GM23338 (cell line): ENCODE data around the gene ELOVL4. TPM values are rescaled to one million over a fixed set of nuclear protein-coding genes. Genes with fewer than 3 reads are reported as not detected.

Experiments
- ATAC-seq: fragments of 200-7000 bp; cut with Tn5 transposase; 3 replicates; pipeline ENCODE4 v1.9.1; 2020
- DNase-seq: peaks from one replicate; pipeline ENCODE4 v3.0.0-alpha.2; 2015; ENCODE audit warnings: low spot score
- H2AFZ ChIP-seq: fragments of 200-600 bp; sonication (generic); 2 replicates; pipeline ENCODE4 v1.8.0; 2016; ENCODE audit warnings: antibody characterized with exemption, mild to moderate bottlenecking, moderate library complexity
- H3F3A ChIP-seq: fragments of 200-600 bp; sonication (generic); replicated peaks from 2 replicates; pipeline ENCODE4 v1.8.0; 2017; ENCODE audit warnings: antibody characterized with exemption, mixed run types, low read depth
- H3K27ac ChIP-seq: fragments of 200-600 bp; sonication (generic); 2 replicates; pipeline ENCODE4 v1.6.1; 2016; ENCODE audit warnings: low read depth
- H3K27me3 ChIP-seq: fragments of 200-600 bp; sonication (generic); 2 replicates; pipeline ENCODE4 v1.8.0; 2016; ENCODE audit warnings: mild to moderate bottlenecking, mixed run types, moderate library complexity; ENCODE audit not compliant: insufficient read depth
- H3K36me3 ChIP-seq: fragments of 200-600 bp; sonication (generic); 2 replicates; pipeline ENCODE4 v1.8.0; 2016; ENCODE audit warnings: mild to moderate bottlenecking; ENCODE audit not compliant: insufficient read depth
- H3K4me1 ChIP-seq: fragments of 200-600 bp; sonication (generic); 2 replicates; pipeline ENCODE4 v1.8.0; 2016; ENCODE audit warnings: mild to moderate bottlenecking, moderate library complexity; ENCODE audit not compliant: insufficient read depth
- H3K4me2 ChIP-seq: fragments of 200-600 bp; sonication (generic); 2 replicates; pipeline ENCODE4 v1.7.1; 2017; ENCODE audit warnings: mixed run types
- H3K4me3 ChIP-seq: fragments of 200-600 bp; sonication (generic); 2 replicates; pipeline ENCODE4 v1.6.1; 2016; ENCODE audit warnings: mixed run types
- H3K79me2 ChIP-seq: fragments of 200-600 bp; sonication (generic); replicated peaks from 2 replicates; pipeline ENCODE4 v1.8.0; 2017; ENCODE audit warnings: mild to moderate bottlenecking; ENCODE audit not compliant: insufficient read depth
- H3K9me2 ChIP-seq: fragments of 200-600 bp; sonication (generic); 2 replicates; pipeline ENCODE4 v1.8.0; 2017; ENCODE audit not compliant: insufficient read depth
- H4K20me1 ChIP-seq: fragments of 200-600 bp; sonication (generic); replicated peaks from 2 replicates; pipeline ENCODE4 v1.8.0; 2017; ENCODE audit warnings: mild to moderate bottlenecking; ENCODE audit not compliant: insufficient read depth
- H3K27ac Mint-ChIP-seq: 2 replicates; pipeline ENCODE4 v1.8.0; 2020; ENCODE audit warnings: inconsistent platforms, mild to moderate bottlenecking, moderate library complexity, mixed read lengths
- H3K27me3 Mint-ChIP-seq: 3 replicates; pipeline ENCODE4 v1.8.0; 2022; ENCODE audit warnings: low read depth, mild to moderate bottlenecking, moderate library complexity, mixed read lengths, inconsistent platforms; ENCODE audit not compliant: insufficient read depth, poor library complexity
- H3K36me3 Mint-ChIP-seq: 3 replicates; pipeline ENCODE4 v1.8.0; 2021; ENCODE audit warnings: low read depth, mild to moderate bottlenecking, inconsistent platforms, moderate library complexity, mixed read lengths
- H3K4me1 Mint-ChIP-seq: 3 replicates; pipeline ENCODE4 v1.8.0; 2020; ENCODE audit warnings: mild to moderate bottlenecking, inconsistent platforms, mixed read lengths
- H3K4me3 Mint-ChIP-seq: 3 replicates; pipeline ENCODE4 v1.8.0; 2021; ENCODE audit warnings: moderate library complexity, mild to moderate bottlenecking, inconsistent platforms, mixed read lengths
- H3K9me3 Mint-ChIP-seq: 3 replicates; pipeline ENCODE4 v1.8.0; 2020; ENCODE audit warnings: moderate library complexity, mild to moderate bottlenecking, inconsistent platforms, mixed read lengths
- EZH2 ChIP-seq: fragments of 200-600 bp; sonication (generic); IDR thresholded peaks from one replicate; pipeline ENCODE4 v1.8.0; 2017; ENCODE audit warnings: antibody characterized with exemption, mild to moderate bottlenecking, low read depth; ENCODE audit not compliant: unreplicated experiment
- EZH2phosphoT487 ChIP-seq: fragments of 200-600 bp; sonication (generic); IDR thresholded peaks from one replicate; pipeline ENCODE4 v1.8.1; 2018; ENCODE audit warnings: antibody characterized with exemption; ENCODE audit not compliant: unreplicated experiment
- ZNF114 ChIP-seq: fragments of 250-450 bp; sonication (Bioruptor Pico); IDR thresholded peaks from 2 replicates; pipeline ENCODE4 v1.5.0; 2020; ENCODE audit warnings: mild to moderate bottlenecking, moderate library complexity
- polyA plus RNA-seq: library from polyadenylated mRNA; unstranded; fragments of >200 nt; fragmentation: Nextera tagmentation; extraction: Ambion mirVana; gene quantifications from 2 replicates; pipeline ENCODE4 v1.2.1, GENCODE V29; 2016
- total RNA-seq: library from RNA; depleted of rRNA; stranded (reverse); fragments of >200 nt; shearing (Covaris generic); gene quantifications from 2 replicates; pipeline ENCODE4 v1.2.3, GENCODE V29; 2014
- TF ChIP-seq, protein P1 (sequence below), 2 experiments: fragments of 200-600 bp in 1 of 2; sonication (generic) in 1 of 2; conservative IDR thresholded peaks; 2 replicates each; pipeline versions ENCODE4 v1.5.1 to v1.6.1; 2016 to 2017; ENCODE audit warnings: antibody characterized with exemption in 2 of 2, low read depth in 2 of 2, mild to moderate bottlenecking in 2 of 2, moderate library complexity in 1 of 2
- TF ChIP-seq, protein P2 (sequence below): IDR thresholded peaks from 2 replicates; pipeline ENCODE4 v1.6.1; 2016; ENCODE audit warnings: antibody characterized with exemption
- TF ChIP-seq, protein P3 (sequence below): IDR thresholded peaks from one replicate; pipeline ENCODE4 v1.6.1; 2018; ENCODE audit warnings: antibody characterized with exemption; ENCODE audit not compliant: unreplicated experiment

The ELOVL4 gene
- total and polyA plus RNA-seq, 2 experiments from 2014 or later, result 13.3 to 16.8 TPM

DNA sequence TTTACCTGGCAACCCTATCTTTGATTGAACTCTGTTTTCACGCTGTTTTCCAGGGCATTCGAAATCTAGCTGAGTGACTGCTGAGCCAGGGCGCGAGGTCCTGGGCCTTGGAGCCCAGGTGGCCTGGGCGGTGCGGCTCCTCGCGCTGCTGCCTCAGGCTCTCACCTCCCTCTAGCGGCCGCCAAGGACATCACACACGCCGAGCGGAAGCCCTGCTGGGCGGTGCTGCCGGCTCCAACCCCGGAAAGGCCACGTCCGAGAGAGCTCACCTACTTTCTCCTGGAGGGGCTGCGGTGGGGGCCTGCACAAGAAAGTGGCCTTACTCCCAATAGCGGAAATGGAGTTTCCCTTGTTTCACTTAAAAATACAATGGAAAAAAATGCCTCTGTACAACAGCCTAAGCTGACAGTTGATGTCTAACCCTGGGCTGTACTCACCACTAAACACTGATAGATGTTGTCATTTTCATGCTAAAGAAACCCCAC is 77.7 kb downstream of the ELOVL4 start:
- H3K36me3 ChIP-seq, result no peaks in the 10 kb centered on the region
- TF ChIP-seq, protein P1, sequence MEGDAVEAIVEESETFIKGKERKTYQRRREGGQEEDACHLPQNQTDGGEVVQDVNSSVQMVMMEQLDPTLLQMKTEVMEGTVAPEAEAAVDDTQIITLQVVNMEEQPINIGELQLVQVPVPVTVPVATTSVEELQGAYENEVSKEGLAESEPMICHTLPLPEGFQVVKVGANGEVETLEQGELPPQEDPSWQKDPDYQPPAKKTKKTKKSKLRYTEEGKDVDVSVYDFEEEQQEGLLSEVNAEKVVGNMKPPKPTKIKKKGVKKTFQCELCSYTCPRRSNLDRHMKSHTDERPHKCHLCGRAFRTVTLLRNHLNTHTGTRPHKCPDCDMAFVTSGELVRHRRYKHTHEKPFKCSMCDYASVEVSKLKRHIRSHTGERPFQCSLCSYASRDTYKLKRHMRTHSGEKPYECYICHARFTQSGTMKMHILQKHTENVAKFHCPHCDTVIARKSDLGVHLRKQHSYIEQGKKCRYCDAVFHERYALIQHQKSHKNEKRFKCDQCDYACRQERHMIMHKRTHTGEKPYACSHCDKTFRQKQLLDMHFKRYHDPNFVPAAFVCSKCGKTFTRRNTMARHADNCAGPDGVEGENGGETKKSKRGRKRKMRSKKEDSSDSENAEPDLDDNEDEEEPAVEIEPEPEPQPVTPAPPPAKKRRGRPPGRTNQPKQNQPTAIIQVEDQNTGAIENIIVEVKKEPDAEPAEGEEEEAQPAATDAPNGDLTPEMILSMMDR (conservative IDR thresholded peaks at IDR 0.05; ENCODE audit: low read depth in 2 of 2), result peak; percentile 67 to 86
- TF ChIP-seq EZH2phosphoT487, result no peak
- TF ChIP-seq, protein P2, sequence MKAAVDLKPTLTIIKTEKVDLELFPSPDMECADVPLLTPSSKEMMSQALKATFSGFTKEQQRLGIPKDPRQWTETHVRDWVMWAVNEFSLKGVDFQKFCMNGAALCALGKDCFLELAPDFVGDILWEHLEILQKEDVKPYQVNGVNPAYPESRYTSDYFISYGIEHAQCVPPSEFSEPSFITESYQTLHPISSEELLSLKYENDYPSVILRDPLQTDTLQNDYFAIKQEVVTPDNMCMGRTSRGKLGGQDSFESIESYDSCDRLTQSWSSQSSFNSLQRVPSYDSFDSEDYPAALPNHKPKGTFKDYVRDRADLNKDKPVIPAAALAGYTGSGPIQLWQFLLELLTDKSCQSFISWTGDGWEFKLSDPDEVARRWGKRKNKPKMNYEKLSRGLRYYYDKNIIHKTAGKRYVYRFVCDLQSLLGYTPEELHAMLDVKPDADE, result peak; percentile 42
- H3K4me3 ChIP-seq, result peak overlapping the region; percentile 39; the same call in 1 of the 2 replicates
- no peak overlapping the region for H3K27ac ChIP-seq
- no peaks in the 10 kb centered on the region for H3K9me3 Mint-ChIP-seq
- no peaks in the 10 kb centered on the region for H3K9me2 ChIP-seq
- no peaks in the 10 kb centered on the region for H4K20me1 ChIP-seq
- ATAC-seq, result peak; percentile 95
- H3K27me3 ChIP-seq, result no peaks in the 10 kb centered on the region
- H3K4me1 Mint-ChIP-seq, result peaks cover 22% of the 10 kb centered on the region
- no peak overlapping the region for H3K27ac Mint-ChIP-seq
- H3K36me3 Mint-ChIP-seq, result no peaks in the 10 kb centered on the region
- peak; percentile 89 for DNase-seq
- no peaks in the 10 kb centered on the region for H3K79me2 ChIP-seq
- peaks cover 15% of the 10 kb centered on the region for H3K4me1 ChIP-seq
- peak overlapping the region; percentile 42; the same call in 1 of the 3 replicates for H3K4me3 Mint-ChIP-seq
- H2AFZ ChIP-seq, result peak overlapping the region; percentile 98
- peak overlapping the region; percentile 70 for H3K4me2 ChIP-seq
- H3F3A ChIP-seq, result no peaks in the 10 kb centered on the region
- peaks cover 2% of the 10 kb centered on the region for H3K27me3 Mint-ChIP-seq

DNA sequence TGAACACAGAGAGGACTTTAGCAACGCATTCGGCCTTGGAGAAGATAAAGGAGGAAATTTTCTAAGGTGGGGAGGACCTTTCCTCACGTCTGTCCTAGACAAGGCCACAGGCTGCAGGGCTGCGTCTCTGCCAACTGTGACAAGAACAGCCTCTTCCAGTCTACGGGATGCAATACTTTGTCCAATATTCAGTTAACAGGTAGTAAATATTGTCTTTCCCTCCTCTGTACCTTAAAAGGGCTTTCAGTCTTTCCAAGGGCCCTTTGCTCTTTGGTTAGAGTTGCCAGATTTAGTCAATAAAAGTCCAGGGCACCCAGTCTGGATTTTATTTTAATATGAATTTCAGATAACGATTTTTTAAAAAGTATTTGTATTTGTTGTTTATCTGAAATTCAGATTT is 78.2 kb downstream of the ELOVL4 start:
- no peaks in the 10 kb centered on the region for H3K9me3 Mint-ChIP-seq

More for the DNA sequence above, 78.2 kb downstream of the ELOVL4 start:
- no peaks in the 10 kb centered on the region for H3K27me3 ChIP-seq
- H3K4me1 Mint-ChIP-seq, result peaks cover 22% of the 10 kb centered on the region
- no peak overlapping the region; the same call in 1 of the 2 replicates for H2AFZ ChIP-seq
- ATAC-seq, result peak; percentile 9; the same call in 1 of the 3 replicates
- no peaks in the 10 kb centered on the region for H3K9me2 ChIP-seq
- no peak for TF ChIP-seq EZH2
- TF ChIP-seq, protein P3, sequence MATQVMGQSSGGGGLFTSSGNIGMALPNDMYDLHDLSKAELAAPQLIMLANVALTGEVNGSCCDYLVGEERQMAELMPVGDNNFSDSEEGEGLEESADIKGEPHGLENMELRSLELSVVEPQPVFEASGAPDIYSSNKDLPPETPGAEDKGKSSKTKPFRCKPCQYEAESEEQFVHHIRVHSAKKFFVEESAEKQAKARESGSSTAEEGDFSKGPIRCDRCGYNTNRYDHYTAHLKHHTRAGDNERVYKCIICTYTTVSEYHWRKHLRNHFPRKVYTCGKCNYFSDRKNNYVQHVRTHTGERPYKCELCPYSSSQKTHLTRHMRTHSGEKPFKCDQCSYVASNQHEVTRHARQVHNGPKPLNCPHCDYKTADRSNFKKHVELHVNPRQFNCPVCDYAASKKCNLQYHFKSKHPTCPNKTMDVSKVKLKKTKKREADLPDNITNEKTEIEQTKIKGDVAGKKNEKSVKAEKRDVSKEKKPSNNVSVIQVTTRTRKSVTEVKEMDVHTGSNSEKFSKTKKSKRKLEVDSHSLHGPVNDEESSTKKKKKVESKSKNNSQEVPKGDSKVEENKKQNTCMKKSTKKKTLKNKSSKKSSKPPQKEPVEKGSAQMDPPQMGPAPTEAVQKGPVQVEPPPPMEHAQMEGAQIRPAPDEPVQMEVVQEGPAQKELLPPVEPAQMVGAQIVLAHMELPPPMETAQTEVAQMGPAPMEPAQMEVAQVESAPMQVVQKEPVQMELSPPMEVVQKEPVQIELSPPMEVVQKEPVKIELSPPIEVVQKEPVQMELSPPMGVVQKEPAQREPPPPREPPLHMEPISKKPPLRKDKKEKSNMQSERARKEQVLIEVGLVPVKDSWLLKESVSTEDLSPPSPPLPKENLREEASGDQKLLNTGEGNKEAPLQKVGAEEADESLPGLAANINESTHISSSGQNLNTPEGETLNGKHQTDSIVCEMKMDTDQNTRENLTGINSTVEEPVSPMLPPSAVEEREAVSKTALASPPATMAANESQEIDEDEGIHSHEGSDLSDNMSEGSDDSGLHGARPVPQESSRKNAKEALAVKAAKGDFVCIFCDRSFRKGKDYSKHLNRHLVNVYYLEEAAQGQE, result no peak
- TF ChIP-seq ZNF114 (CRISPR knock-in tag), result no peak
- no peak overlapping the region for H3K4me3 ChIP-seq
- peaks cover 15% of the 10 kb centered on the region for H3K4me1 ChIP-seq
- no peaks in the 10 kb centered on the region for H3F3A ChIP-seq
- no peak for DNase-seq
- no peak overlapping the region for H3K27ac ChIP-seq
- 0 out of 2 replicates have a peak overlapping the region, but pooled peaks have one; percentile 4 for H3K4me2 ChIP-seq
- no peak overlapping the region for H3K4me3 Mint-ChIP-seq
- H3K36me3 ChIP-seq, result no peaks in the 10 kb centered on the region
- no peaks in the 10 kb centered on the region for H3K79me2 ChIP-seq
- H3K27ac Mint-ChIP-seq, result no peak overlapping the region
- no peaks in the 10 kb centered on the region for H3K36me3 Mint-ChIP-seq
- H4K20me1 ChIP-seq, result no peaks in the 10 kb centered on the region
- H3K27me3 Mint-ChIP-seq, result peaks cover 2% of the 10 kb centered on the region
